Left lung (tissue), 10 donors: ENCODE data around the gene TIE1. TPM values are rescaled to one million over a fixed set of nuclear protein-coding genes. Genes with fewer than 3 reads are reported as not detected.
A peak's percentile ranks its signal among the peaks of the same experiment; 100 is the strongest.

Source experiments
- ATAC-seq: fragments of 200-7000 bp; cut with Tn5 transposase; one replicate; pipeline ENCODE4 v1.9.1; 2020; ENCODE audit warnings: moderate library complexity
- DNase-seq, 4 donors: peaks; one replicate each; pipeline ENCODE4 v3.0.0-alpha.2; 2013 to 2020
- H3K27ac ChIP-seq, 2 donors: fragments of 200-600 bp; sonication (generic) in 1 of 2; one replicate each; pipeline versions ENCODE4 v1.5.0 to v1.8.0; 2020 to 2021
- H3K27me3 ChIP-seq, 2 donors: fragments of 200-600 bp; sonication (generic) in 1 of 2; one replicate each; pipeline versions ENCODE4 v1.5.0 to v1.8.0; 2020 to 2021
- H3K36me3 ChIP-seq, 2 donors: fragments of 200-600 bp; sonication (generic) in 1 of 2; one replicate each; pipeline versions ENCODE4 v1.5.0 to v1.8.0; 2020 to 2021
- H3K4me1 ChIP-seq, 2 donors: fragments of 200-600 bp; one replicate each; pipeline ENCODE4 v1.8.0; 2021
- H3K4me3 ChIP-seq, 2 donors: fragments of 200-600 bp; sonication (generic) in 1 of 2; one replicate each; pipeline versions ENCODE4 v1.5.0 to v1.8.0; 2020 to 2021; ENCODE audit warnings: mild to moderate bottlenecking in 1 of 2
- H3K9me3 ChIP-seq, 2 donors: fragments of 200-600 bp; sonication (generic) in 1 of 2; one replicate each; pipeline versions ENCODE4 v1.5.0 to v1.8.0; 2020 to 2021
- intact Hi-C, 2 donors: fragments of 100-400 bp; cut with DNase I; formaldehyde crosslinking; loops; one replicate each; pipeline versions ENCODE4 v1.11.2 to v1.14.2; 2022
- polyA plus RNA-seq, 6 donors: library from polyadenylated mRNA; unstranded; fragments of 120-200 nt; gene quantifications; one replicate each; pipeline ENCODE4 v1.2.1, GENCODE V29; 2013; ENCODE audit not compliant: insufficient read length in 6 of 6
- total RNA-seq, 2 donors: library from RNA; stranded (reverse); fragmentation: NEBNext Ultra II Directional; extraction: Animal tissue kit (Norgen Biotek cat#: 25700); gene quantifications; one replicate each; pipeline ENCODE4 v1.2.1, GENCODE V29; 2021
- TF ChIP-seq, protein P1 (sequence below), 2 donors: fragments of 200-600 bp; sonication (generic) in 1 of 2; IDR thresholded peaks; one replicate each; pipeline versions ENCODE4 v1.5.0 to v1.8.0; 2021; ENCODE audit warnings: antibody characterized with exemption in 2 of 2
- donor health status: DM: no; HTN: yes; CAD: no.
- donor health status: DM: no; HTN: no; CAD: no.

TIE1 gene
- total and polyA plus RNA-seq, 8 donors = 38.5 to 110 (median 92.0) TPM

DNA sequence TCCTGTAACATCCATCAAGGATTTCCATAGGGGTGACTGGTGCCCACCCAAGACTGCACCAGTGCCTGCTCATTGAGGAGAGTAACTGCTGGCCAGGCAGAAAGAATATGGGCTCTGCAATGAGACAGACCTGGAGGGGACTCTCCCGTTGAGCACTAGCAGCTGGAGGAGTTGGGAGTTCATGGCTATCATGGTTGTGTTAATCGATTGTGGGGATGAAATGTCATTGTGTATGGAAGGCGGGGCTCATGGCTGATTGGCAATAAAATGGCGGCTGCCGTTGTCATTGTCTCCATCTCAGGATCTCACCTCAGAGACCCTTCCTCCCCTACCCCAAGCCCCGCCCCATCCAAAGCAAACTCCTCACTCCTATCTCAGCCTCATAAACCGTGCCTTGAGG lies 27.1 kb upstream of the TIE1 start:
- H3K27ac ChIP-seq = peak overlapping the region in 1 of 2 donors; percentile 65
- H3K36me3 ChIP-seq = peaks cover 0 to 10% of the 10 kb centered on the region in 2 donors
- intact Hi-C loops = no loop called here
- no peaks in the 10 kb centered on the region for H3K9me3 ChIP-seq
- H3K4me1 ChIP-seq = peaks cover 0 to 23% of the 10 kb centered on the region in 2 donors
- no peak overlapping the region for H3K4me3 ChIP-seq
- DNase-seq = no peak
- ATAC-seq = no peak
- TF ChIP-seq, protein P1, sequence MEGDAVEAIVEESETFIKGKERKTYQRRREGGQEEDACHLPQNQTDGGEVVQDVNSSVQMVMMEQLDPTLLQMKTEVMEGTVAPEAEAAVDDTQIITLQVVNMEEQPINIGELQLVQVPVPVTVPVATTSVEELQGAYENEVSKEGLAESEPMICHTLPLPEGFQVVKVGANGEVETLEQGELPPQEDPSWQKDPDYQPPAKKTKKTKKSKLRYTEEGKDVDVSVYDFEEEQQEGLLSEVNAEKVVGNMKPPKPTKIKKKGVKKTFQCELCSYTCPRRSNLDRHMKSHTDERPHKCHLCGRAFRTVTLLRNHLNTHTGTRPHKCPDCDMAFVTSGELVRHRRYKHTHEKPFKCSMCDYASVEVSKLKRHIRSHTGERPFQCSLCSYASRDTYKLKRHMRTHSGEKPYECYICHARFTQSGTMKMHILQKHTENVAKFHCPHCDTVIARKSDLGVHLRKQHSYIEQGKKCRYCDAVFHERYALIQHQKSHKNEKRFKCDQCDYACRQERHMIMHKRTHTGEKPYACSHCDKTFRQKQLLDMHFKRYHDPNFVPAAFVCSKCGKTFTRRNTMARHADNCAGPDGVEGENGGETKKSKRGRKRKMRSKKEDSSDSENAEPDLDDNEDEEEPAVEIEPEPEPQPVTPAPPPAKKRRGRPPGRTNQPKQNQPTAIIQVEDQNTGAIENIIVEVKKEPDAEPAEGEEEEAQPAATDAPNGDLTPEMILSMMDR (IDR thresholded peaks at IDR 0.05) = no peak
- peaks cover 0 to 6% of the 10 kb centered on the region in 2 donors for H3K27me3 ChIP-seq

GRCh38 chr1:43274125-43274803 lies 26.5 kb upstream of the TIE1 start:
- no peak overlapping the region for H3K4me3 ChIP-seq
- H3K4me1 ChIP-seq = peaks cover 0 to 23% of the 10 kb centered on the region in 2 donors
- no peaks in the 10 kb centered on the region for H3K9me3 ChIP-seq
- intact Hi-C loops = no loop called here
- peaks cover 0 to 10% of the 10 kb centered on the region in 2 donors for H3K36me3 ChIP-seq
- peak overlapping the region in 1 of 2 donors; percentile 65 for H3K27ac ChIP-seq
- peaks cover 0 to 6% of the 10 kb centered on the region in 2 donors for H3K27me3 ChIP-seq
- ATAC-seq (no peak), DNase-seq (no peak)
- TF ChIP-seq, protein P1 (IDR thresholded peaks at IDR 0.05) = no peak

GRCh38 chr1:43274804-43275180 lies 26.0 kb upstream of the TIE1 start:
- Histone ChIP-seq H3K4me3 (no peak overlapping the region), H3K4me1 (peaks cover 0 to 23% of the 10 kb centered on the region in 2 donors), H3K9me3 (no peaks in the 10 kb centered on the region), H3K27me3 (peaks cover 0 to 6% of the 10 kb centered on the region in 2 donors), H3K36me3 (peaks cover 0 to 10% of the 10 kb centered on the region in 2 donors), H3K27ac (peak overlapping the region in 1 of 2 donors; percentile 65)
- TF ChIP-seq, protein P1 (IDR thresholded peaks at IDR 0.05) = no peak
- intact Hi-C loops = no loop called here
- no peak for DNase-seq
- no peak for ATAC-seq

DNA sequence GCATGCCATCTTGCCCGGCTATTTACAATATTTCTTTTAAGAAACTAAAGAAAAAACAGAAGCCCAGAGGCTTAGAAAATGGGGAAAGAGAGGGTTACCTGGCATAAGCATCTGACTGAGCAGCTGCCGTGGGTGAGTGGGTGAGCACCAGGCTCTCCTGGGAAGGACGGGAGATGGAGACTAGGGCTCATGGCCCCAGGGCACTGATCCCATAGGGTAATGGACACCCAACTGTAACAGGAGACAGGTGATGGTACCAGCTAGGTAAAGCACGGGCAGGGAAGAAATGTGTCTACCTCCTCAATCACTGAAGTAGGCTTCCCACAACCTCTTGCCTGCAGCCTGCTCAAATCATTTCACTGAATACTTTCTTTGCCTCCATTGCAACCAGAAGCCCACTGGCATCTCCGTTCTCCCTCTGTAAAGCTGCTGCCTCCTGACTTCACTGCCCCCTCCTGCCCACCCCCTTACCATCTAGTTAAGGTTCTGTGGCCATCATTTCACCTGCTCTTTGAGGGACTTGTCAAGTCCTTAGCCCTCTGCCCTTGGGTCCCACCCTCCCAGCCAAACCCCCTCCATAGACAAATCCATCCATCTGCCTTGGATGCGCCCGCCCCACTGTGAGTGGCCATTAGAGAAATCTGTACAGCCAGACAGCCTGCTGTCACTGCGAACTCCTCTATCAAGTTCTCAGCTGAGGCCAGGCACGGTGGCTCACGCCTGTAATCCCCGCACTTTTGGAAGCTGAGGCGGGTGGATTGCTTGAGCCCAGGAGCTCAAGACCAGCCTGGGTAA lies 24.8 kb upstream of the TIE1 start:
- Histone ChIP-seq H3K9me3 (no peaks in the 10 kb centered on the region), H3K4me3 (no peak overlapping the region), H3K27me3 (no peaks in the 10 kb centered on the region), H3K4me1 (peaks cover 0 to 14% of the 10 kb centered on the region in 2 donors), H3K36me3 (peaks cover 0 to 10% of the 10 kb centered on the region in 2 donors), H3K27ac (no peak overlapping the region)
- intact Hi-C loops = no loop called here
- ATAC-seq (no peak), DNase-seq (peak in 1 of 4 donors; percentile 25)
- TF ChIP-seq, protein P1 (IDR thresholded peaks at IDR 0.05) = no peak

DNA sequence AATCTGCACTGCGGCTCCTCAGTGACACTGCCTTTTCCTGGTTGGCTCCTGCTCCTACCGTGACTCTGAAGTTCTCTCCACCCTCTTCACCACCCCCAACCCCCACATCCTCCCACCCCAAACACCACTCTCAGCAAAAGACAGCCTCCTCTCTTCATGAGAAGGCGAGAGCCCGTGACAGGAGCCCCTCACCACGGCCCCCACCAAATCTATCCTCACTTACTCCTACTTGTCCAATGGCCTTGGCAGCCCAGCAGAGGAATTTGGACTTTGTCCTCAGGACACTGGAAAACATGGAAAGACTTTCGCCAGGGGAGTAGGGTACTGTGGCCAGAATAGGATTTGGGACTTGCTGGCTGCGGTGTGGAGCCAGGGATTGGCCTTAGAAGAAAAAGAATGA lies 24.1 kb upstream of the TIE1 start:
- ATAC-seq = no peak

More for the DNA sequence above, 24.1 kb upstream of the TIE1 start:
- no peak for DNase-seq
- Histone ChIP-seq H3K4me1 (peaks cover 0 to 11% of the 10 kb centered on the region in 2 donors), H3K9me3 (no peaks in the 10 kb centered on the region), H3K27ac (no peak overlapping the region), H3K4me3 (no peak overlapping the region), H3K36me3 (peaks cover 0 to 10% of the 10 kb centered on the region in 2 donors), H3K27me3 (no peaks in the 10 kb centered on the region)
- intact Hi-C loops = no loop called here
- TF ChIP-seq, protein P1 (IDR thresholded peaks at IDR 0.05) = no peak
